GM19395 (cell line): ENCODE data around the gene APOL3.
"Not testable (repeated sequence)": the region's sequence is repeated elsewhere in the genome, so short reads cannot be mapped to it uniquely, and the experiment has no call there.

Experiments
- ATAC-seq: cut with Tn5 transposase; IDR thresholded peaks from one replicate; pipeline ENCODE4 v1.9.1; 2021; ENCODE audit warnings: mild to moderate bottlenecking, moderate library complexity; ENCODE audit not compliant: unreplicated experiment

The APOL3 gene

GRCh38 chr22:36162127-36163034, 1.8 kb upstream of the APOL3 start:
- ATAC-seq = peak; percentile 54

GRCh38 chr22:36161793-36162126, 1.2 kb upstream of the APOL3 start:
- not testable (repeated sequence) for ATAC-seq

- no peak for ATAC-seq
Measured at GRCh38 chr22:36156515-36157419, 3.8 kb downstream of the APOL3 start.

GRCh38 chr22:36156119-36156514, 4.4 kb downstream of the APOL3 start:
- ATAC-seq = no peak

DNA sequence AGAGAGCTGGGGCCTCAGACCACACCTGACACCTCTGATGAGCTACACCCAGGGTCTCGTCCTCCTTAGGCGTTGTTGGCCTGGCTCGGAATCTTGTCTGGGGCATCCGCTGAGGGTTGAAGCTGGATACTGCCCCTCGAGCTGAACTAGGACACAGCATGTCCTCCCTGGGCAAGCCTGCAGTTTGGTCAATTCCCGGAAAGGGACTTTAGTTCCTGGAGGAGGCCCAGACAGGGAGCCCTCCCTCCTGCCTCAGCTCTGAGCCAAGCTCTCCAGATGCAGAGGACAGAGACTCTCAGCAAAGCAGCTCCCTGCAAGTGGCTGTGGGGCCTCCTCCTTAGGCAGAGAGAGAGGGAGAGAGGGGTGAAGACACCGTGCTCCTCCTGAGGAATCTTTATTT, 4.9 kb downstream of the APOL3 start:
- no peak for ATAC-seq

DNA sequence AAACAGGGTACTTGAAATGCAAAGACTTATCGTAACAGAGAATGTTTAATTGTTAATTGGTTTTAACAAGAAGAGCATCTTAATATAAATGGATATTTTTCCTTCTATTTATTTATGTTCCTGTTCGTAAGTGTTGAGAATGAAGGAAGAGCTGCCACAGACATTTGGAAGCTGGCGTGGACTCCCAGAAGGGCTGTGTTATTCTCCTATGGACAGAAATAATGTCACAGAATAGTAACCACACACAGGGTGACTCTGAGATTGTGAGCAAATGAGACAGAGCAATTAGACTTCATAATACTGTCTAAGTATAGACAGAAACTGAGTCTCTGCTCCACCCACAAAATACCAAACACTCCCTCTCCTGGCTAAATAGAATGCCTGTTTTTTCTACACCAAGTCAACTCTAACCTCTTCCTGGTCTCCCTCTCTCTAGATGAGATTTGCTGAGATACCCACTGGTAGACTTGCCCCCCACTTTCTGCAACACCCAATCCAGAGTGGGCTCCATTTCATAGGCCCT, 6.1 kb downstream of the APOL3 start:
- ATAC-seq = no peak

DNA sequence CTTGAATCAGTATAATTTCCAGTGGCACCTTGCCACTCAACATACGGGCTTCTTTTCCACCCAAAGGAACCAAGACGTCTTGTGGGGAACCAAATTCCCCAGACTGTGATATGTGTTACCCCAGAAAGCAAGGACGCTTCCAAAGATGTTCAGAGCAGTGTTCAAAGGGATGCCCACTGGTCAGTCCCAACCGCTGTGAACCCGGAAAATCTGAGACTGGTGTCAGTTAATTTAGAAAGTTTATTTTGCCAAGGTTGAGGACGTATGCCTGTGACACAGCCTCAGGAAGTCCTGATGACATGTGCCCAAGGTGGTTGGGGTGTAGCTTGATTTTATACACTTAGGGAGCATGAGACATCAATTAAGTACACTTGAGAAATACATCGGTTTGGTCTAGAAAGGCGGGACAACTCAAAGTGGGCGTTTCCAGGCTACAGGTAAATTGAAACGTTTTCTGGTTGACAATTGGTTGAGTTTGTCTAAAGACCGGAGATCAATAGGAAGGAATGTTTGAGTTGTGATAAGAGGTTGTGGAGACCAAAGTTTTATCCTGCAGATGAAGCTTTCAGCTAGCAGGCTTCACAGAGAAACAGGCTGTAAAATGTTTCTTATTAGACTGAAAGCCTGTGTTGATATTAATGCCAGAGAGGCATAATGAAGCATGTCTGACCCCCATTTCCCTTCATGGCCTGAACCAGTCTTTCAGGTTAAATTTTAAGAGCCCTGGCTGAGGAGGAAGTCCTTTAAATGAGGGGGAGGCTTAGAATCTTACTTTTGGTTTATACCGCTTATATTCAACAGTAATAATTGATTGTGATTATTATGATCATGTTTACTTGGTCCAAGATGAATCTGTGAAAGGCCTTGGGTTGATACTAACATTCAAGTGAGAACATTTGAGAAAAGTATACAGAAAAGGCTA, 6.8 kb downstream of the APOL3 start:
- ATAC-seq = no peak

GRCh38 chr22:36152821-36153220, 7.7 kb downstream of the APOL3 start:
- not testable (repeated sequence) for ATAC-seq

DNA sequence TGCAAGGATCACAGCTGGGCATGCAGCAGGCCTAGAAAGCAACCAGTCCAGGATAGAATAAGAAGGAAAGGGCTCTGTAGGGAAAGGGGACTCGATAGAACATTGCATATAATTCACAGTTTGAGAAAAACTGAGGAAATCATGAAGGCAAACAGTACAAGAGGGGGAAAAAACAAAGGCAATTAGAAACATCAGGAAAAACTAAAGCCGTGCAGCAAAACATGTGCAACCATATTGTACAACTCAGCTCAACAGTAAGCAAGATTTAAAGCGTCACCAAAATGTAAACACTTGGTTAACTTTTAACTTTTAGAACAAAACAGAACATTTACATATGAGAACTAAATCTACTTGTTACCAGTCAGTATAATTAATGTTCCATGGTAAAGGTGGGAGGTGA, 8.5 kb downstream of the APOL3 start:
- ATAC-seq = no peak

- ATAC-seq = no peak
Measured at GRCh38 chr22:36151006-36151595, 9.5 kb downstream of the APOL3 start.

- no peak for ATAC-seq
Measured at GRCh38 chr22:36149441-36149840, 11.1 kb downstream of the APOL3 start.

DNA sequence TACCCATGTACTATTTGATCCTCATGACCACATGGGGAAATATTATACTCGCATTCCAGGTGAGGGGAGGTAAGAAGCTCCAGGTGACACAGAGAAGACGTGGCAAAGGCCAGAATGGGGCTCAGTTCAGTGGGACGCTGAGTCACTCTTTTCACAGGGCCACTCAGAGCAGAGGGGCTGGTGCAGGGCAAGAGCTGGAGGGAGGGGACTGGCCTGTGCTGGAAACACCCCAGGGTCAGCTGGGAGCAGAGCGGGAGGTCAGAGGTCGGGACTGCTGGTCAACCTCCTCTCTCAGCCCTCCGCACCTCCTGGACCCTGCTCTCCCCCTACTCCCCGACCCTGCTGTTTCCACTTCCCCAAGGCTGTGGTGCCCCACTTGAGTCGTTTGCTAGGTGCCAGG, 12.1 kb downstream of the APOL3 start:
- ATAC-seq = no peak

DNA sequence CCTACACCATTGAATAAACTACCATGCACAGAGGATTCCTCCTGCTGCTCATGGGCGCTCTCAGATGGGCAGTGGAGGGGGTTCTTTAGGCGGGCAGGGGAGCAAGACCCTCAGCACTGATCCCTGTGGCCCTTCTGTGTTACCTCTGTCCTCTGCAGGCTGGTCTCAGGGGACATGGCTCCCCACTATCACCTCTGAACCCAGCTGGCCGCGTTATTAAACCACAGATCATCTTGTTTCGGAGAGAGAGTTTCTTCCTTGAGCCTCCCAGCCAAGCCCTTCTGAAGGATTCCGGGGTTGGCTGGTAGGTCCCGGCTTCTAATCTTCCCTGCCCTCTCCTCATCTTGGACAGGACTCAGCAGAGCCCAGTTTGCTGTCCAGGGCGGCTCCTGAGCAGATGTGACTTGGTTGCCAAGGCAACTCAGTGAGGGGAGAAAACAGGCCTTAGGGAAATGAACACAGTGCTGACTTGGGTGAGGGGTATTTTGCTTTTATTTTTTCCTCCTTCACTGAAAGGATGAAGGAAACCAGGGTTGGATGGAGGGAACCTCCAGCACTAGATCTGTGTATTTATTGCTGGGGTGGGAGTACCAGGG, 13.3 kb downstream of the APOL3 start:
- ATAC-seq = no peak

DNA sequence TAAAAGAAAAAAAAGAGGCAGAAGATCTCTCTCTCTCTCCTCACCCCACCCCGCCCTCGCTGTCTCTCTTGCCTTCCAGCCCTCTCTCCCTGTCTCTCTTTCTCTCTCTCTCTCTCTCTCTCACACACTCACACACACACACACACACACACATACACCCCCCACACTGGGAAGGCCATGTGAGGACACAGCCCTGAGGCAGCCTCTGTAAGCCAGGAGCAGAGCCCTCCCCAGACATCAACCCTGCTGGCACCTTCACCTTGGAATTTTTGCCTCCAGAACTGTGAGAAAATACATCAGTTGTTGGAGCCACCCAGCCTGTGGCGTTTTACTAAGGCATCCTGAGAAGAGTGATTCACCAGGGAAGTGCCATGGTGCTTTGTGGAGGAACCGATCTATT, 14.7 kb downstream of the APOL3 start:
- ATAC-seq = no peak

GRCh38 chr22:36144886-36145541, 15.5 kb downstream of the APOL3 start:
- no peak for ATAC-seq

- no peak for ATAC-seq
Measured at GRCh38 chr22:36143956-36144355, 16.6 kb downstream of the APOL3 start.

GRCh38 chr22:36143066-36143815, 17.3 kb downstream of the APOL3 start:
- ATAC-seq = no peak

DNA sequence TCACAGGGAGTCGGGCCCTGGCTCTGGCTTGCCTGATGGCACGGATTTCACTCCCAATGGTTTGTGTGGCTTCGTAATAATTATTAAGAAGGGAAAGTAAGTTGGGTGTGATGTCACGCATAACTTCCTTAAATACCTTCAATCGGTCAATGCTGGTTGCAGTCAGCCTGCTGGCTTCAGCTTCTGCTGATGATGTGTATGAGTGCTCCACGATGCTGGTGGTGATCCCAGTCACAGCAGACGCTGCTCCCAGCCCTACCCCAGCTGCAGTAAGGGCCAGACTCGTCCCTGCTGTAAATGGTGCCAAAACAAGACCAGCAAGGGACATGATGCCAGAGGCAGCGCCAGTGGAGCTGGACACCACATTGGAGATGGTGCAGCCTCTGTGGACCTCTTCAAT, 19.1 kb downstream of the APOL3 start:
- no peak for ATAC-seq

GRCh38 chr22:36138709-36139108, 21.8 kb downstream of the APOL3 start:
- ATAC-seq = not testable (repeated sequence)
